ENCODE data around the gene CFAP161.

CFAP161 gene, protein sequence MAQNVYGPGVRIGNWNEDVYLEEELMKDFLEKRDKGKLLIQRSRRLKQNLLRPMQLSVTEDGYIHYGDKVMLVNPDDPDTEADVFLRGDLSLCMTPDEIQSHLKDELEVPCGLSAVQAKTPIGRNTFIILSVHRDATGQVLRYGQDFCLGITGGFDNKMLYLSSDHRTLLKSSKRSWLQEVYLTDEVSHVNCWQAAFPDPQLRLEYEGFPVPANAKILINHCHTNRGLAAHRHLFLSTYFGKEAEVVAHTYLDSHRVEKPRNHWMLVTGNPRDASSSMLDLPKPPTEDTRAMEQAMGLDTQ

DNA sequence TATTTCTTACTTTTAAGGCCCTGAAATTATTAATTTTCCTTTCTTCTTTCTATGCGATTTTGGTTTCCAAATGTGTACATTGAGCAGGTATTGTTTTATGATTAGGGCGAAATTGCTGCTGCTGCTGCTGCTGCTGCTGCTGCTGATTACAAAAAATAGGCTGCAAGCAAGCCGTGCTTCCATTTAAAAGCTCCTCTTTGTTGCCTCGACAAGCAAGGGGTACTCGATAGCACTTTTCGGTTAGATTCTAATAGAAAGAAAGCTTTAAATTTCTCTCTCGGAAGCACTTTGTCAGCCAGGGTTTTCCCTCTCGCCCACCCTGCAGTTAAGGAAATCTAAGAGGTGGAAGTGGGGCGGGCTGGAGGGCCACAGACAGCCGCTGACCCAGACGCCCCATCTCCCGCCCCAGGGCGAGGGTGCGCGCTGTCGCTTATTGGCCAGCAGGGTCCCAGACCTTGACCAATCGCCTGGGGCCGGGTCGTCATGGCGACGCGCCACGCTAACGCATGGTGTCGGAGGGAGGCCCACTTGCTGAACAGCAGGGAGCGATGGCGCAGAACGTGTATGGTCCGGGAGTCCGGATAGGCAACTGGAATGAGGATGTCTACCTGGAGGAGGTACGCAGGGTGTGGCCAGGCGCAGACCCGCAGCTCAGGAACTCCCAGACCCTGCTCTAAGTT is at the start of gene CFAP161:
CFAP161 (plus strand) TSS at position 489 of the 680 bp plus-strand sequence; CDS start at position 549, 60 bp downstream.
- no peak for FAIRE-seq

DNA sequence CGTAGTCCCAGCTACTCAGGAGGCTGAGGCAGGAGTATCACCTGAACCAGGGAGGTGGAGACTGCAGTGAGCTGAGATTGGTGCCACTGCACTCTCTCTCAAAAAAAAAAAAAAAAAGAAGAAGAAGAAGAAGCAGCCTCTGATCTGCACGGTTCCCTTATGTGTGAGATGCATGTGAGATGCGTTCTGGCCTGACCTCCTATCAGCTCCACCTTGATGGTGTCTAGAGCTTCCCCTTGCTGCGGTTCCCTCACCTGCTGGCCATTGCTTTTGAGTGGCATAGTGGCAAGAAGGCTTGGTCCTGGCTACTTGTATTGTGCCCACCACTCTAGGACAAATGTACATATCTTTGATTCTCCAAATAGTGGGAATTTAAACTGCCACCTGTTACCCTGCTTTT is 49.4 kb upstream of the CFAP161 start:
- FAIRE-seq, result no peak

DNA sequence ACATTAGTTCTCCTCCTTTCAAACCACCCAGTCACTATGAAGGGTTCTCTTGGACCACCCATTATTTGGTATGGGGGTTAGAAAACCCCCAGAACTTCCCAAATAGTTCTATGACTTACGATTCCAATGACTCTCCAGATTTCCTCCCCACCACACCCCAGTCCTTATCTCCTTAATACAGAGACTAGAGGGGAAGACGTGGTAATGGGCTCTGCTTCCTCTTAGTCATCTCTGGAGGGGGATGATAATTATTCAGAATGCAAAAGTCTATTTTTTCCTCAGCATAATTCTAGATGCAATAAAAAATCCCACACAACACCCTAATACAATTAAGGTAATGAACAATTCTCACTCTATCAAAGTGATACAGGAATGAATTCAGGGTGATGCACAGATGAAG is 48.9 kb upstream of the CFAP161 start:
- no peak for FAIRE-seq

DNA sequence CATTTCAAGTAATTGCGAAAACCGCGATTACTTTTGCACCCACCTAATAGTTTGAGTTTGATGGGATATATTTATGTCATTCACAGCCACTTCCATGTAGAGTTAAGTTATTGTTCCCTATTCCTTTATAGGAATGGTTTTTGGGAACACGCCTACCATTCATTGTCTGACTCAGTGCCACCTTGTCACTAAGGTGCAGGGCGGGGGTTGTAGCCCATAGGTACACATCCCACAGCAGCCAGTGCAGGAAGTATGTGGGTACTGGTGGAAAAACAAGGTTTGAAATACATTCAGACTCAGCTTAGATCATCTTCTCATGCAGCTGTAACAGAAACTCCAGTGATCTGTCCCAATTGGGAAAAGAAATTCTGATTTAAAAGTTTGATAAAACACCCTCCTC is 48.2 kb upstream of the CFAP161 start:
- no peak for FAIRE-seq

DNA sequence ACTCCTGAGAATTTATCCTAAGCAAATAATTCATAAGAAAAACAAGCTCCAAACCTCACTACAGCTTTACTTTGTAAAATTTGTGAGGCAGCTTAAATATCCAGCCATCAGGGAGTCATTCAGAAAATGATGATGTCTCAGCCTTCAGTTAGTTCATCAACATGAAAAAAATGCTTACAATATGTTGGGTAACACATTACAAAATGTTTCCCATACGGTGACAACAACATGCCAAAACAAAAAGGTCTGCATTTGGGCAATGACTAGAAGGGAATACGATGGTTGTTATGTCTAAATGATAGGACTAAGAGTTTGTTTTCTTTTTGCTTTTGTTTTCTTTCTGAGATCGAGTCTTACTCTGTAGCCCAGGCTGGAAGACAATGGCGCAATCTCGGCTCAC is 47.0 kb upstream of the CFAP161 start:
- no peak for FAIRE-seq

DNA sequence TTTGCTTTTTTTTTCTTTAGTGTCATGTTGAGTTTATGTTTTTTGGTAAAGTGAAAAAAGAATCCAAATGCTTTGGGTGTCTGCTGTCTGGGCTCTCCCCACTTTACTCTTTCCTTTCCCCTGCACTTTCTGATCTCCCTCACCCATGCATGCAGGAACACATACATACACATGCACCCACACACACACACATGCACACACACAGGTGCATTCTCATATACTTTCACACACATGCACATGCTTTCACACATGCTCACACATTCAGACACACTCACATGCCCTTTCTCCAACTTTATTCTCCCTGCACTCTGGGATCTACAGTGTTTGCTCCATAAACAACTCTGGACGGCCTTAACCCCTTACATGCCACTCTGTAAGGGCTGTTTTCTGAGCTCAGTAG is 46.4 kb upstream of the CFAP161 start:
- no peak for FAIRE-seq

DNA sequence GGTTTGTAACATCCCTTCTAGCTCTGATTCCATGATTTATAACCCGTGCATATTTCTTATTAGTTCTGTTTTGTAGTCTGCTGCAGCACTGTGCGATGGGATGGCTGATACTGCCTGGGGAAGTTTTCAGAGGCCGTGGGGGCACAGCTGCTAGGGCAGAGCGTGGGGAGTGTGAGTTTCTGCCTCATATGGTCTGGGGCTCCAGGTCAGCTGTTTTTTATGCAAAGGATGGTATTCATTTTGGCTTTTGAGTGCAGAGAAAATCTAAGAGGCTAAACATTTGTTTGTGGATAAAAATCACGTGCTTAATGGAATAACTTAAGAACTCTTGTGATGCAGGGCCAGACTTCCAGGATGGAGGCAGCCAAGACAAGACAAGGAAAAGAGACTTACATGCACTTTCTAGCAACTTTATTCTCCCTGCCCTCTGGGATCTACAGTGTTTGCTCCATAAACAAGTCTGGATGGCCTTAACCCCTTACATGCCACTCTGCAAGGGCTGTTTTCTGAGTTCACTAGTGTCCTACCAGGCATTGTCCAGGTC is 45.5 kb upstream of the CFAP161 start:
- no peak for FAIRE-seq

DNA sequence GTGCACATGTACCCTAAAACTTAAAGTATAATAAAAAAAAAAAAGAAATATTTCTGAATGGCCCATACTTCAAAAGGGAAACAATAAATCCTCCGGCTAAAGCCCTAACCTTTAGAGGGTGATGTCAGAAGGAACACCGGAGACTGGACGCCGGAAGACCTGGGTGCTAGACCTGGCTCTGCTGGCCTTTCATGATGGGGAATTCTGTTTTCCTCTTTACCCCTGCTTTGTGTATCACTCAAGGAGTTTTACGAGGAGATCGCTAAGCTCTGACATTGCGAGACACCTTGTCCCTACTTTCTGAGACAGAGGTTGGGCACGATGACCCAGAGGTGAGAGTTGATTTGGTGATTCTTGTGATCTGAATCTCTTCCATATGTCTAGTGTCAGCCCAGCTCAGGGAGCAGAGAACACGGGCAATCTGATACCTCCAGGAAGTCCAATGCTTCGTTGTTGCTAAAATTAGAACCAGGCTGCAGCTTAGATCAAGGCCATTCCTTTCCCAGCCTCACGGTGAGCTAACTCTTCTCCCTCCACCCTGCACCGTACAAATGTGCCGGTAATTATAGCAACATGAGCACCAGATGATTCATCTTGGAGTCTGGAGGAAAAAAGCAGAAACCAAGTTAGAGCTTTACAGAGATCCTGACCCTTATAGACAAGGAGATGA is 42.0 kb upstream of the CFAP161 start:
- no peak for FAIRE-seq

DNA sequence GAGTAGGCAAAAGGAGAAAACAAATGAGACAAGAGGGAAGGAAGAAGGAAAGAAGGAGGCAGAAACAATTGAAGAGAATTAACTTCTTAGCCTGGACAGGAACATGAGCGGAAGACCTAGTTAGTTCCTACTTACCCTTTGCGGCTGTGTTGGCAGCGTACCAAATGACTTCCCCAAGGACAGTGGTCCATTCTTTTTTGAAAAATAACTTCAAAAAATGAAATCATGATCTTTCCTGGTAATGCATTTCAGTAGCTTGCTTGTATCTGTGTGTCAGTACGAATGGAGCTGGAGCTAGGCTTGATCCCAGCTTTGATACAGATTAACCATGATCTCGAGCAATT is 41.5 kb upstream of the CFAP161 start:
- no peak for FAIRE-seq

DNA sequence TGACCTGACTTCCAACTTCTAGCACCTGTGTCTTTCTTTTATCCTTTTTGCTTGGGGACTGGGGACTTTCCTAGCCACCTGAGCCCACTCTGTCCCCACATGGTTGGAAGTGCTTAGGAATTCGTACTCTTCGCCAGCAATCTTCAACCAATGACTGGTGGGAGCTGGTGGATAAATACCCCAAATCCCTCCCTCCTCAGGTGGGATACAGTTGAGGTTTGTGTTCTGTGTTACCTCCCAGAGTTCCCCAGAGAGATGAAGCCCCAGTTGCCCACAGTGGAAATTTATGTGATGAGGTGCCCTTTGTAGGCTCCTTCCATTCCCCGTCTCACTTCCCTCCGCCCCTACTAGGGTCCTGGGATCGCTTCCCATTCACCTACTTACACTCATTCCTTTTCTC is 40.1 kb upstream of the CFAP161 start:
- no peak for FAIRE-seq

DNA sequence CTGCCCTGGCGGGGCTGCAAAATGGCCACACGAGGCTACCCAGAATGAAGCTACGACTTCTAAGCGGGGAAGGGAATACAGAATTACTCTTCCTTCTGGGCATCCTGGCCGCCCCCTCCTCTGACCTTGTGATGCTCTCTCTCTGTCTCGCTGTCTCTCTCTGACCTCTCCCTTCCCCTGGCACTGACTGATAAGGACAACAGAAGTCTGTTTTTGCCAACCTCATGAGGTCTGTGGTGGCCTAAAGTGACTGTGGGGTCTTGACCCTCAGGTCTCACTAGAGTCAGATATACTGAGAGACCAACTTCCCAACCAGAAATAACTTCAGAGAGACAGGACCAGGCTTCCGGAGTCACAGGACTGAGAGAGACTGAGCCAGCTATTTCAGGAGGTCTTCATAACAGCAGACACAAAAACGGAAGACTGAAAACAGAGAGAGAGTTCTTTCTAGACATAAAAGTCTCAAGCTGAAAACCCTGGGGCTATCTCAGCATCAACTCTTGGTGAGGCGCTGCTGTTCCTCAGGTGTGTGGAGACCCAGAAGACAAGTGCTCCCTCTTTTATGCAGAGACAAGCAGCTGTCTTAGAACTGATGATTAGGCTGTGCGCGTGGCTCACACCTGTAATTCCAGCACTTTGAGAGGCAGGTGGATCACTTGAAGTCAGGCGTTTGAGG is 38.2 kb upstream of the CFAP161 start:
- FAIRE-seq, result no peak

DNA sequence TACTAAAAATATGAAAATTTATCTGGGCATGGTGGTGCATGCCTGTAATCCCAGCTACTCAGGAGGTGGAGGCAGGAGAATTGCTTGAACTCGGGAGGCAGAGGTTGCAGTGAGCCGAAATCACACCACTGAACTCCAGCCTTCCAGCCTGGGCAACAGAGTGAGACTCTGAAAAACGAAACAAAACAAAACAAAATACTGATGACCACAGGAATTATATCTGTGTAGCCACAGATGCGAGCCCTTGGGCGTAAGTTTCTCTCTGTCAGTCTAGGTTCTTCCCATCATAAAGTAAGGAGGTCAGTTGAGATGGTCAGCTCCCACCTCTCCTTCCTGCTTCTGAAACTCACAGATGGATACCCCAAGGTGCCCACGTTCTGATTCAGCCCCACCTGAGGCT is 37.7 kb upstream of the CFAP161 start:
- FAIRE-seq, result no peak

DNA sequence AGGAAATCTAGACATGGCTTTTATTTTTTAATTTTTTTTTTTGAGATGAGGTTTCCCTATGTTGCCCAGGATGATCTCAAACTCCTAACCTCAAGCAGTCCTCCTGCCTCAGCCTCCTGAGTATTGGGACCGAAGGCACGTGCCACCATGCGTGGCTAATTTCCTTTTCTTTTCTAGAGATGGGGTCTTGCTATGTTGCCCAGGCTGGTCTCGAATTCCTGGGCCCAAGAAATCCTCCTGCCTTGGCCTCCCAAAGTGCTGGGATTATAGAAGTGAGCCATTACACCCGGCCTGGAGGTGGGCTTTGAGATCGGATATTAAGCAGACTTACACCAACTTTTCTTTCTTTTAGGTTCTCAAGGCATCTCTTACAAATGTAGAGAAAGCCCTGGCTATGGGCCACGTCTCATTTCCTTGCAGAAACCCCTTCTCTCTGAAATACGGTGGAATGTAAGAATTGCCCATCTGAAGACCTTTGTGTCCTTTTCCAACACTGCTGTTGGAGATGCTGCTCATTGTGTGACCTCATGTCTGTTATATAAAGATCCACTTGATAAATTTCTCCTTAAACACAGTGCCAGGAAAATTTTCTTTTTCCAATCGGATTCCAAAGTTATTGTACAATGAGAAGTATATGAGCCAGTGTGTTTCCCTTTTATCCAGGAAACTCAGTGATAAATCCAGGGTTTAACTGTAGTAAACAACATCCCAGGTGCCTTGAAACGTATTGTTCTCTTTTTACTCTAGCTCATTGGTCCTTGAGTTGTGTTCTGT is 36.8 kb upstream of the CFAP161 start:
- FAIRE-seq, result no peak

DNA sequence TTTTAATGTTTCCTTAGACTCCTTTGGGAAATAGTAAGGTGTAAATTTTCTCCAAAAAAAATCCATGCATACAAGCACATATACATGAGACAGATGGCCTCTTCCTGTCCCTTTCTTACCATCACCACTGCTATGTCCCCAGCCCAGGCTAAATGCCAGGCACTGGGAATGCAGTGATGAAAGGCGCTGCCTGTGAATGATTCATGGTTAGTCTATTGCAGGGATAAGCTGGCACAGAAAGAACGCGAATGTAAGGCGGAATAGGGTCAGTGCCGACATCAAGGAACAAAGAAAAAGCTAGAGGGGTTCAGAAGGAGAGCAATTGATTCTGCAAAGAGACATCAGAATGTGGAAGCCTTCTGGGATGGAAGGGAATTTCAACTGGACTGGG is 36.2 kb upstream of the CFAP161 start:
- FAIRE-seq, result no peak

DNA sequence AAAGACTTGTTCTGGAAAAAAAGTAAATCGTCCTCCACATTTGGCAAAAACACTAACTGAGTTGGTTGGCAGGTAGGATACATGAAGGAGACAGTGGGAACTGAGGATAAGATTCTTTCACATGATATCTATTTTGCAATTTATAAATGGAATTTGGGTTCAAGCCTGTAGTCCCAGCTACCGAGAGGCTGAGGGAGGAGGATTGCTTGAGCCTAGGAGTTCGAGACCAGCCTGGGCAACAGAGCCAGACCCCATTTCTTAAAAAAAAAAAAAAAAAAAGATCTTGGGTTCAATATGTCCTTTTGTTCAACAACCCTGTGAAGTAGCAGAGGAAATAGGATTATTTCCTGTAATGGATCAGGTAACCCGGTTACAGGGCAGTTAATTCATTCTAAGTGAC is 35.7 kb upstream of the CFAP161 start:
- no peak for FAIRE-seq

DNA sequence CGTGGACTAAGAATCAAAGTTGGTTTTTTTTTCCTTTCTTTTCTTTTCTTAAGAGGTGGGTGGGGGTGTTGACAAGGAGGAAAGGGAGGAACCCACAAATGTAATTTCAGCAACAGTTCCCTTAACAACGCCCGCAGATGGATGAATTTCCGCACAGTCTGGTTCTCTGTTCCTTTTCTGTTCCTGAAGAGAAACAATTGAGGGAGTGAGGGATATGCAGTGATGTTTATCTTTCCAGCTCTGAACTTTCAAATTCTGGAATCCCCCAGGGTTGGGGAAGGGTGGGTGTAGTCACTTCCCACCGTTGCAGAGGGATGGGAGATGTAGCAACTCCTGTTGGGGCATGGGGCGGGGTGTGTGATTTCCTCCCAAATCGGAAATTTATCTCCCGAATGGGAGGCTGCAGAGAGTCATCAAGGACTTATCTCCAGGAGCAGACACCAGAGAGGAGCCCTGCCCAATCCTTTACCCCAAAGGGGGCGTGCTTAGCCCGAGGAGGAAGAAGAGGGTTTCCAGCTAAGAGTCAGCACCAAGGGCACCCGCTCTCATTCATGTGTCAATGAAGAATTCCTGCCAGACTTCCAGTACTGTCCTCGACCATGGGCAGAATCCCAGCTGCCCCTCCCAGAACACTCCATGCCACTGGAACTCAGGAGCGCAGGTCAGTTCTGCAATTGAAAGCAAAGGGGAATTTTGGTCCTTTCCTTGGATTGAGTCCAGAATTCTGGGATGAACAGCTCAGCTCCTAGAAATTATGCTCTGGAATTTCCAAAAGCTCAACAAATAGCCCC is 35.0 kb upstream of the CFAP161 start:
- no peak for FAIRE-seq

DNA sequence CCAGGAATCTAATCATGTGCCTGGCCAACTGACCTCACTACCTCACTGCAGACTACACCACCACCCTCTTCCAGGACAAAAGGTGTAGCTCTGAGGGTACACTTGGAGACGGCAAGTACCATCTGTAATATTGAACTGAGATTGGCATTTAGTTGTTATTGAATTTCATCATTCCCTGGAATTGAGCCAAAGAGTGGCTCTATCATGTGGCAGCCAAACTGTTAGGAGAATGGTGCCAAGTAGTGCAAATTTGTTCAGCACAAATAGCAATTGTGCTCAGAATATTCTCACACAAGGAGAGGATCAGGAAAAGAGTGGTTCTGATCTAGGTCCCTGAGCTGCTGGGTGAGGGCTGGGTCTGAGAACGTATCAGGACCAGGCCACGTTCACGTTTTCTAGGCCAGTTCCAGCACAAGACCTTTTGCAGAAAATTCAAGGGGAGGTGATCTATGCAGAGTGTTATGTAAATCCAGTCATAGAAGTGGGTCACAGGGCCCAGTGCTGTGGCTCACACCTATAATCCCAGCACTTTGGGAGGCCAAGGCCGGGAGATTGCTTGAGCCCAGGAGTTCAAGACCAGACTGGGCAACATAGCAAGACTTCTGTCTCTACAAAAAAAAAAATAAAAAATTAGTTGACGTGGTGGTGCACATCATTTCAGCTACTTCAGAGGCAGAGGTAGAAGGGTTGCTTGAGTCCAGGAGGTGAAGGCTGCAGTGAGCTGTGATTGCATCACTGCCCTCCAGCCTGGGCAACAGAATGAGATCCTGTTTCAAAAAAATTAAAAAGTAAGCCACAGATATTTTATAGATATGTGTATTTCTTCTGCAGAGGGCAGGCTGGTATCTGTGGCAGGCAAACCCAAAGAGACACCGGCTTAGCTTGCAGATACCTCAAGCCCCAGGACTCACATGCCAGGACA is 31.9 kb upstream of the CFAP161 start:
- FAIRE-seq, result no peak

DNA sequence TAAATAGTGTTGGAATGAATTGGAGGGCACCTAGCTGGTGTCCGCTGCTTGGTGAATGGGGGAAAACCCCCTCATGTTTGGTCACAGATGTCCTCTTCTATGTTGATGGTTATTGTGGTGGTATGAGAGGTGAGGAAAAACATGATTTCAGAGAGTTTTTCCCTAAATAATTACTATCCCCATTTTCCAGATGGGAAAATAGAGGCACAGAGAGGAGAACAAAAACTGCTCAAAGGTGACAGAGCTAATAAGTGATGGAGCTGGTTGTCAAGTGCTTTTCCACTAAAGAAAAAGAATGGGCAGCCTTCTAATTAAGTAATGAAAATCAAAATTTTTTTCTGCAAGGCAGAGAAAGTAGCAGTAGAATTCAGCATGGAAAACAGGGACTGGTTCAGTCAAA is 30.2 kb upstream of the CFAP161 start:
- FAIRE-seq, result no peak

DNA sequence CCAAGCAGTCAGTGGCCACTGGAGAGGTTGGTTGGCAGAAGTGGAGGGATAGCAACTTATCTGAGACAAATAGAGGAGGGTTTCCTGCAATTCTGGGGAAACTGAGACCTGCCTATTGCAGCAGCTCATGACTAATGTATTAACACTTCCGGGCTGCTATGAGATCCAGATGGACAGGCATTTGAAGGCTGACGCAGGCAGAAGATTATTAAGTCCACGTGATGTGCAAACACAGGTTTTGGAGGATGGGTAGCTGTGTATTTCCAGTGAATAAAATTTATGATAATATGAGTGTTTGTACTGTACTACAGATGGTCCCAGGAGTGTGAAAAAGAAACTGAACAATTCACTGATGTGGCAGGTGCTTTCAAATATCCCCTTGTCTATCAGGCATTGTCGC is 28.5 kb upstream of the CFAP161 start:
- no peak for FAIRE-seq

DNA sequence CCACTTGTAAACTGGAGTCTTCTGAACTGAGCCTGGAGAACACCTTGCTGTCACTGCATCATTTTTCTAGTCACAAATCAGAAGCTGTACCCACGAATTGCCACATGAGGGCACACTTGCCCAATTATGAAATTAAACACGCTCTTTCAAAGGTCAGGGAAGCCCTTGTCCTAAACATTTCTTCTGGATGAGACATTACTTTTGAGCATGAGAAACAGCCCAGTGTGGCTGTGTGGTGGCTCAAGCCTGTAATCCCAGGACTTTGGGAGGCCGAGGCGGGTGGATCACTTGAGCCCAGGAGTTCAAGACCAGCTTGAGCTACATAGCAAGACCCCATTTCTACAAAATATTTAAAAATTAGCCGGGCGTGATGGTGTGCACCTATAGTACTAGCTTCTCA is 27.5 kb upstream of the CFAP161 start:
- FAIRE-seq, result peak; percentile 51

DNA sequence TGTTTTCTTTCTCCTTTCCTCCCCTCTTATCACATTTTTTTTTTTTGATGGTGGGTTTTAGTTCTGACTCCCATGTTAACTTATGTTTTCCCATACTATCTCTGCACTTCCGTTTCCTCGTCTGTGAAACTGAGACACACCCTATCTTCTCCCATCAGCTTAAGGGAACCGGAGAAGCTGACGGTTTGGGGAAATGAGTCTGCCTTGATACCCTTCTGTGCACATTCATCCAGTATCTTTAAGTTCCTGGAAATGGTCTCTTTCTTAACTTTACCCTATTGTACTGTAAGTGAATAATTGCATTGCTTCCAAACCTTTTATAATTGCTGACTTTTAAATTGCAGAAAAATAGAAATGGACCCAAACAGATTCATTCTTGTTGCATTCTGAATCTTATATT is 26.2 kb upstream of the CFAP161 start:
- FAIRE-seq, result no peak

All from A204.1 (cell line).